ENCODE measurements around the gene LIPT2.

- TF ChIP-seq CBX5 (IDR thresholded peaks at IDR 0.05; ENCODE audit: low read depth) (no peak), DPF2 (IDR thresholded peaks at IDR 0.05) (no peak), KAT2A (conservative IDR thresholded peaks at IDR 0.05; ENCODE audit: control insufficient read depth, low read depth, low read length) (no peak), CTCF (IDR thresholded peaks at IDR 0.05 in 2 of 3, conservative IDR thresholded peaks at IDR 0.05 in 1 of 3; ENCODE audit: control insufficient read depth in 2 of 3, extremely low read depth in 1 of 3, insufficient read depth in 1 of 3, low read depth in 3 of 3, low read length in 3 of 3) (no peak), EGR1 (IDR thresholded peaks at IDR 0.05; ENCODE audit: borderline replicate concordance in 1 of 2, low read depth in 2 of 2, low read length in 2 of 2) (no peak), SP1 (IDR thresholded peaks at IDR 0.05; ENCODE audit: low read depth, low read length) (no peak), EZH2 (IDR thresholded peaks at IDR 0.05; ENCODE audit: borderline replicate concordance, control insufficient read depth, low read depth, low read length) (no peak), RCOR1 (conservative IDR thresholded peaks at IDR 0.05; ENCODE audit: low read depth, low read length) (no peak), REST (IDR thresholded peaks at IDR 0.05; ENCODE audit: low read depth, low read length) (no peak), MYC (IDR thresholded peaks at IDR 0.05; ENCODE audit: insufficient read depth, insufficient read length, insufficient replicate concordance, low read length, severe bottlenecking) (no peak), CREM (IDR thresholded peaks at IDR 0.05; ENCODE audit: low read depth) (no peak), NR2C2 (IDR thresholded peaks at IDR 0.05; ENCODE audit: borderline replicate concordance, control insufficient read depth, insufficient read length, low read depth) (no peak), CHD2 (IDR thresholded peaks at IDR 0.05; ENCODE audit: borderline replicate concordance, low read depth, low read length) (no peak), MAX (IDR thresholded peaks at IDR 0.05; ENCODE audit: low read depth, low read length) (no peak)
Observed at GRCh38 chr11:74492084-74492483, 1.4 kb downstream of the LIPT2 start.

Data from GM12878 (cell line).